Gastroesophageal sphincter (tissue), 4 donors: ENCODE data around the gene RNF113B. TPM values are rescaled to one million over a fixed set of nuclear protein-coding genes. Genes with fewer than 3 reads are reported as not detected.

Source experiments
- ATAC-seq: fragments of 150-250 bp; one replicate; pipeline ENCODE4 v1.9.1; 2016; ENCODE audit warnings: mild to moderate bottlenecking, moderate library complexity
- H3K27ac ChIP-seq, 4 donors: fragments of 200-600 bp; sonication (generic) in 3 of 4; 1 replicate in 3 of 4; 2 replicates in 1 of 4; pipeline ENCODE4 v1.5.1; 2016 to 2019
- H3K27me3 ChIP-seq: fragments of 200-600 bp; sonication (generic); one replicate; pipeline ENCODE4 v1.5.1; 2019
- H3K36me3 ChIP-seq, 2 donors: fragments of 200-600 bp; sonication (generic); one replicate each; pipeline ENCODE4 v1.5.1; 2019; ENCODE audit warnings: control low read depth in 1 of 2
- H3K4me1 ChIP-seq, 3 donors: fragments of 200-600 bp; sonication (generic); 1 replicate in 2 of 3; 2 replicates in 1 of 3; pipeline ENCODE4 v1.5.1; 2016 to 2019; ENCODE audit warnings: control low read depth in 2 of 3
- H3K4me3 ChIP-seq, 2 donors: fragments of 200-600 bp; sonication (generic); one replicate each; pipeline ENCODE4 v1.5.1; 2019; ENCODE audit warnings: mild to moderate bottlenecking in 1 of 2, moderate library complexity in 1 of 2
- H3K9me3 ChIP-seq, 3 donors: fragments of 200-600 bp; sonication (generic); one replicate each; pipeline ENCODE4 v1.5.1; 2017 to 2019; ENCODE audit warnings: control low read depth in 2 of 3
- EP300 ChIP-seq: sonication (generic); formaldehyde crosslinking; IDR thresholded peaks from one replicate; pipeline ENCODE4 v1.6.1; 2017; ENCODE audit warnings: antibody characterized with exemption, mild to moderate bottlenecking
- POLR2A ChIP-seq, 2 donors: fragments of 450-650 bp; IDR thresholded peaks; one replicate each; pipeline ENCODE4 v1.6.1; 2017; ENCODE audit warnings: antibody characterized with exemption in 2 of 2, mild to moderate bottlenecking in 2 of 2, moderate library complexity in 1 of 2
- POLR2AphosphoS5 ChIP-seq: sonication (generic); formaldehyde crosslinking; IDR thresholded peaks from one replicate; pipeline ENCODE4 v1.6.1; 2017; ENCODE audit warnings: antibody characterized with exemption
- WGBS, 2 donors: methylation state at CpG; one replicate each; pipeline ENCODE4 v1.1.5; 2018; ENCODE audit warnings: low coverage in 1 of 2; 5-methylcytosine and 5-hydroxymethylcytosine counted together
- total RNA-seq, 4 donors: library from RNA; depleted of rRNA; stranded (reverse); fragments of >200 nt; gene quantifications; one replicate each; pipeline ENCODE4 v1.1.0, GENCODE V29; 2016
- TF ChIP-seq, protein P1 (sequence below), 4 experiments: fragments of 200-600 bp in 2 of 4; fragments of 450-650 bp in 2 of 4; sonication (generic) in 1 of 4; IDR thresholded peaks; one replicate each; pipeline ENCODE4 v1.5.1; 2017 to 2019; ENCODE audit warnings: antibody characterized with exemption in 4 of 4, mild to moderate bottlenecking in 2 of 4, moderate library complexity in 2 of 4

RNF113B gene
- total RNA-seq, 4 donors from 2014 or later = not detected

DNA sequence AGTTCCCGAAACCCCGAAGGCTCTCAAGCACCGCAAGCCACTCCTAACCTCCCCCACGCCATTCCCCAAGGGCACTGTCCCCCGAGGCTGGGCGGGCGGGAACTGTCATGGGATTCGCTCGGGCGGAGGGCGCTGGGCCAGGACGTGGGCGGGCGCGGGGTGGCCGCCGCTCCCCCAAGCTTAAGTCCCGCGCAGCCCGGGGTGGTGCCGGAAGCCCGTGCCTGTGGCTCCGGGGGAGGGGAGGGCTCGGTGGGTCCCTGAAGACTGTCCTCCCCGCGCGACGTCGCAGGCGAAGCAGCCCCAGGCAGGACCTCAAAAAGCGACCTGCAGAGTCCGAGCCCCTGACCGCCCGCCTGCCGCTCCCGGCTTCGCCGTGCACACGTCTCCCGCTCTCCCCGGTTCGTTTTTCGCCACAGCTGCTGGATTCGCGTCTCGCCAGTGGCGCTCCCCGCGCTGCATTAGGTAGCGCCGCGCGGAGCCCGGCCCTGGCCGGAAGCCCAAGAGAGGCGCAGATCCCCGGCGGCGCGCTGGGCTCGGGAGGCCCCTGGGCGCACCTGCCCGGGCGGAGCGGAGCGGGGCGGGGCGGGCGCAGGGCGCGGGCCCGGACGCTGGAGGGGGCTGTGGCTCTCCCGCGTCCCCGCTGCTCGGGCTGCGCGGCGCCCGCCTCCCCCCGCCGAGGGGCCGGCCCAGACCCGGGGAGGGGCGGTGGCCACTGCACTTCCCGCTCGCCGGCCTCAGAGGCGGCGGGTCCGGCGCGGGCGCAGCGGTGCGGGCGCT, 34.5 kb downstream of the RNF113B start, which contains the start of gene FARP1:
Gene FARP1 (plus strand): TSS at position 715 of the 777 bp plus-strand sequence. CDS start 70,149 bp downstream, outside the sequence.
- WGBS, 2 donors = no CpG with 5 or more reads among the region's 98 CpGs
- TF ChIP-seq, protein P1, sequence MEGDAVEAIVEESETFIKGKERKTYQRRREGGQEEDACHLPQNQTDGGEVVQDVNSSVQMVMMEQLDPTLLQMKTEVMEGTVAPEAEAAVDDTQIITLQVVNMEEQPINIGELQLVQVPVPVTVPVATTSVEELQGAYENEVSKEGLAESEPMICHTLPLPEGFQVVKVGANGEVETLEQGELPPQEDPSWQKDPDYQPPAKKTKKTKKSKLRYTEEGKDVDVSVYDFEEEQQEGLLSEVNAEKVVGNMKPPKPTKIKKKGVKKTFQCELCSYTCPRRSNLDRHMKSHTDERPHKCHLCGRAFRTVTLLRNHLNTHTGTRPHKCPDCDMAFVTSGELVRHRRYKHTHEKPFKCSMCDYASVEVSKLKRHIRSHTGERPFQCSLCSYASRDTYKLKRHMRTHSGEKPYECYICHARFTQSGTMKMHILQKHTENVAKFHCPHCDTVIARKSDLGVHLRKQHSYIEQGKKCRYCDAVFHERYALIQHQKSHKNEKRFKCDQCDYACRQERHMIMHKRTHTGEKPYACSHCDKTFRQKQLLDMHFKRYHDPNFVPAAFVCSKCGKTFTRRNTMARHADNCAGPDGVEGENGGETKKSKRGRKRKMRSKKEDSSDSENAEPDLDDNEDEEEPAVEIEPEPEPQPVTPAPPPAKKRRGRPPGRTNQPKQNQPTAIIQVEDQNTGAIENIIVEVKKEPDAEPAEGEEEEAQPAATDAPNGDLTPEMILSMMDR (IDR thresholded peaks at IDR 0.05) = peak in 3 of 4 experiments; percentile 61 to 64 (median 64)
- TF ChIP-seq POLR2A (IDR thresholded peaks at IDR 0.05) (peak in 1 of 2 donors; percentile 58), EP300 (no peak), POLR2AphosphoS5 (no peak)
- peak; percentile 95 for ATAC-seq
- H3K27me3 ChIP-seq = no peaks in the 10 kb centered on the region
- H3K4me3 ChIP-seq = peak within 1 kb of the TSS; percentile 64 to 98
- H3K27ac ChIP-seq = peak within 1 kb of the TSS in 3 of 4 donors; percentile 78 to 84 (median 81)
- H3K36me3 ChIP-seq = no peaks in the 10 kb centered on the region
- peaks cover 0 to 30% (median 8%) of the 10 kb centered on the region in 3 donors for H3K4me1 ChIP-seq
- H3K9me3 ChIP-seq = no peaks in the 10 kb centered on the region

DNA sequence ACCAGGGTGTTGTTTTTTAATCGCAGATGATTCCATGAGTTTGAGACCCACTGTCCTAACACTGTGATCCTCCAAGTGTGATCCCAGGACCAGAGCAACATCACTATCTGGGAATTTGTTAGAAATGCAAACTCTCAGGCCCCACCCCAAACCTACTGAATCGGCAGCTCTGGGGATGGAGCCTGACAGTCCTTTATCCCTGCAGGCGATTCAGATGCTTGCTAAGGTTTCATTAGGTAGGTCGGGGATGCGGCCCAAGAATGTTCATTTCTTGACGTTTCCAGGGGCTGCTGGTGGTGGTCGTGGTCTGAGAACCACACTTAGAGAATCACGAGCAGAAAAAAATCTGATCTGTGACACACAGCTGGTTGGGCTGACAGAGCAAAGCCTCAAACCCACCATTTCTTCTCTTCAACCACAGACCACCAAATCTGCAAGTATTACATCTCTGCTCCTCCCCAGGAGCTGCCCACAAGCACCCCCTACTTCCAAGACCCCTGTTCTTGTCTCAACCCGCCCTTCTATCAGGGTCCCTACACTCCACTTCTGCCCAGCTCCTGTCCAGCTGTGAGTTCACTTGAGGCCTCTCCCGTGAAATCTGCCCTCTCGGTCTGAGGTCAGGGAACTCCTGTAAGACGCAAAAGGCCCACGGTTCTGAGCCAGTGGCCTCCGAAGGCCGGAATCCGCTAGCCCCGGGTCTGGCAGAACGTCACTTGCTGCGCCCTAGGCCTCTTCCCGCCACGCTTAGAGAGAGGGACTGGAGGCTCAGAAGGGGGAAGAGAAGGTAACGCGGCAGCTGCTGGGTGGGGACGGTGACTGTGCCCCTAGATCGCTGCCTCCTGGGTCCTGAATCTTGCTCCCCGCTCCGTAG, 35.3 kb downstream of the RNF113B start:
- H3K27ac ChIP-seq = peak overlapping the region in 3 of 4 donors; percentile 78 to 84 (median 81)
- peaks cover 0 to 30% (median 8%) of the 10 kb centered on the region in 3 donors for H3K4me1 ChIP-seq
- H3K36me3 ChIP-seq = no peaks in the 10 kb centered on the region
- no peak for ATAC-seq
- no peaks in the 10 kb centered on the region for H3K27me3 ChIP-seq
- H3K4me3 ChIP-seq = peak overlapping the region; percentile 34 to 98
- no peaks in the 10 kb centered on the region for H3K9me3 ChIP-seq
- WGBS, 2 donors = 74 to 80% methylated on average over 4 to 7 of the region's 27 CpGs
- no peak for TF ChIP-seq EP300
- no peak for TF ChIP-seq POLR2A (IDR thresholded peaks at IDR 0.05)
- TF ChIP-seq, protein P1 (IDR thresholded peaks at IDR 0.05) = no peak
- no peak for TF ChIP-seq POLR2AphosphoS5

DNA sequence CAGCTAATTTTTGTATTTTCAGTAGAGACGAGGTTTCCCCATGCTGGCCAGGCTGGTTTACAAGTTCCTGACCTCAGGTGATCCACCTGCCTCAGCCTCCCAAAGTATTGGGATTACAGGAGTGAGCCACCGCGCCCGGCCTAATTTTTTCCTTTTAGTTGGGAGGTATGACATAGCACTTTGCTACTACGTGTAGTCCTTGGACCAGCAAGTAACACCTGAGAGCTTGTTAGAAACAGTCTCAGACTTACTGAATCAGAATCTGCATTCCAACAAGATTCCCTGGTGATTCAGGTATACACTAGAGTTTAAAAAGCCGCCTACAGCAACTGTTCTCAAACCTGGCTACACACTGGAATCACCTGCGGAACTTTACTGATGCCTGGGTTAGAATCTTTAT, 36.0 kb downstream of the RNF113B start:
- WGBS, 2 donors = 90 to 91% methylated on average over 3 to 6 of the region's 7 CpGs
- peaks cover 0 to 30% (median 8%) of the 10 kb centered on the region in 3 donors for H3K4me1 ChIP-seq
- no peak for ATAC-seq
- no peak overlapping the region for H3K4me3 ChIP-seq
- TF ChIP-seq POLR2AphosphoS5 (no peak), POLR2A (IDR thresholded peaks at IDR 0.05) (no peak), EP300 (no peak)
- TF ChIP-seq, protein P1 (IDR thresholded peaks at IDR 0.05) = no peak
- no peaks in the 10 kb centered on the region for H3K36me3 ChIP-seq
- H3K9me3 ChIP-seq = no peaks in the 10 kb centered on the region
- no peaks in the 10 kb centered on the region for H3K27me3 ChIP-seq
- no peak overlapping the region for H3K27ac ChIP-seq

DNA sequence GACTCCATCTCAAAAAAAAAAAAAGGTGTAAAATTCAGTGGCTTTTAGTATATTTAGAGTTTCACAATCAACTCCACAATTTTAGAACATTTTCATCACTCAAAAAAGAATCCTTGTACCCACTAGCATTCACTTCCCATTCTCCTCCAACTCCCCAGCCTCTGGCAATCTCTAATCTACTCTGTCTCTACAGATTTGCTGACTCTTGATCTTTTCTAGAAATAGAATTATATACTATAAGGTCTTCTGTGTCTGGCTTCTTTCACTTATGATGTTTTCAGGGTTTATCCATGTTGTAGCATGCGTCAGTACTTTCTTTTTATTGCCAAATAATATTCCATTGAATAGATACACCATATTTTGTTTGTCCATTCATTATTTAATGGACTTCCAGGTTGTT, 42.2 kb downstream of the RNF113B start:
- no peak overlapping the region for H3K4me3 ChIP-seq
- H3K27ac ChIP-seq = no peak overlapping the region
- TF ChIP-seq EP300 (no peak), POLR2A (IDR thresholded peaks at IDR 0.05) (no peak), POLR2AphosphoS5 (no peak)
- TF ChIP-seq, protein P1 (IDR thresholded peaks at IDR 0.05) = no peak
- no peaks in the 10 kb centered on the region for H3K36me3 ChIP-seq
- no peaks in the 10 kb centered on the region for H3K4me1 ChIP-seq
- no peaks in the 10 kb centered on the region for H3K27me3 ChIP-seq
- WGBS, 2 donors = 85 to 100% methylated on average over 1 of the region's 1 CpG
- no peak for ATAC-seq
- H3K9me3 ChIP-seq = no peaks in the 10 kb centered on the region
